Lower leg skin (tissue), 4 donors: ENCODE results near the gene TMEM132A. TPM values are rescaled to one million over a fixed set of nuclear protein-coding genes. Genes with fewer than 3 reads are reported as not detected.

ENCODE experiments used
- DNase-seq, 2 donors: peaks; one replicate each; pipeline ENCODE4 v3.0.0-alpha.2; 2019; ENCODE audit warnings: low spot score in 2 of 2
- H3K4me3 ChIP-seq: fragments of 200-600 bp; sonication (generic); 2 replicates; pipeline ENCODE4 v1.5.1; 2017; ENCODE audit warnings: mild to moderate bottlenecking, low read depth; ENCODE audit not compliant: poor library complexity, severe bottlenecking
- CTCF ChIP-seq, 3 donors: fragments of 450-650 bp; IDR thresholded peaks; one replicate each; pipeline ENCODE4 v1.5.1; 2016; ENCODE audit warnings: antibody characterized with exemption in 3 of 3, mild to moderate bottlenecking in 3 of 3, moderate library complexity in 2 of 3
- POLR2A ChIP-seq, 2 donors: fragments of 450-650 bp; IDR thresholded peaks; one replicate each; pipeline ENCODE4 v1.6.1; 2016 to 2017; ENCODE audit warnings: antibody characterized with exemption in 2 of 2, mild to moderate bottlenecking in 1 of 2, moderate library complexity in 1 of 2
- WGBS, 2 donors: methylation state at CpG; one replicate each; pipeline ENCODE4 v1.1.5; 2018; 5-methylcytosine and 5-hydroxymethylcytosine counted together
- intact Hi-C: fragments of 100-400 bp; cut with DNase I; formaldehyde crosslinking; loops from one replicate; pipeline ENCODE4 v1.15.0; 2023; ENCODE audit warnings: low total_unique reads
- total RNA-seq, 4 donors: library from RNA; depleted of rRNA; stranded (reverse); fragments of >200 nt; gene quantifications; one replicate each; pipeline ENCODE4 v1.1.0, GENCODE V29; 2016

TMEM132A gene
- total RNA-seq, 4 donors from 2014 or later: 2.9 to 13.7 (median 5.3) TPM

GRCh38 chr11:60948250-60948649, 24.0 kb downstream of the TMEM132A start:
- TF ChIP-seq POLR2A (IDR thresholded peaks at IDR 0.05): no peak
- TF ChIP-seq CTCF (IDR thresholded peaks at IDR 0.05): no peak
- no peak for DNase-seq
- WGBS, 2 donors: 87 to 88% methylated on average over 5 of the region's 5 CpGs
- H3K4me3 ChIP-seq: no peak overlapping the region
- intact Hi-C loops: no loop called here

- H3K4me3 ChIP-seq: no peak overlapping the region
- TF ChIP-seq CTCF (IDR thresholded peaks at IDR 0.05) (no peak), POLR2A (IDR thresholded peaks at IDR 0.05) (no peak)
- intact Hi-C loops: no loop called here
- 78 to 91% methylated on average over 6 of the region's 6 CpGs for WGBS, 2 donors
- no peak for DNase-seq
Observed at GRCh38 chr11:60950024-60950423, 25.8 kb downstream of the TMEM132A start.

GRCh38 chr11:60950933-60951605, 26.8 kb downstream of the TMEM132A start:
- peak overlapping the region; percentile 22 for H3K4me3 ChIP-seq
- WGBS, 2 donors: 34 to 39% methylated on average over 25 to 56 of the region's 86 CpGs
- no peak for DNase-seq
- intact Hi-C loops: no loop called here
- no peak for TF ChIP-seq POLR2A (IDR thresholded peaks at IDR 0.05)
- no peak for TF ChIP-seq CTCF (IDR thresholded peaks at IDR 0.05)

GRCh38 chr11:60951606-60951903, 27.3 kb downstream of the TMEM132A start:
- TF ChIP-seq CTCF (IDR thresholded peaks at IDR 0.05) (no peak), POLR2A (IDR thresholded peaks at IDR 0.05) (no peak)

GRCh38 chr11:60951904-60952741, 27.9 kb downstream of the TMEM132A start, which contains the start of gene SLC15A3:
TSS of gene SLC15A3 (minus strand) at chr11:60952176. CDS start at chr11:60951551, 625 bp downstream.
- peak within 1 kb of the TSS; percentile 22 for H3K4me3 ChIP-seq
- WGBS, 2 donors: 8 to 21% methylated on average over 23 of the region's 23 CpGs
- DNase-seq: peak; percentile 73 to 93
- TF ChIP-seq CTCF (IDR thresholded peaks at IDR 0.05) (no peak), POLR2A (IDR thresholded peaks at IDR 0.05) (no peak)
- intact Hi-C loops: no loop called here

More at GRCh38 chr11:60951606-60951903, 27.3 kb downstream of the TMEM132A start:
- WGBS, 2 donors: 18 to 25% methylated on average over 8 of the region's 8 CpGs
- DNase-seq: no peak
- H3K4me3 ChIP-seq: peak overlapping the region; percentile 22
- intact Hi-C loops: no loop called here
